Skeletal muscle satellite cell (primary cell): ENCODE results near the gene ZSCAN29.
"Not testable (repeated sequence)": the region's sequence is repeated elsewhere in the genome, so short reads cannot be mapped to it uniquely, and the experiment has no call there.

Experiments
- H3K27me3 ChIP-seq: 2 replicates; pipeline ENCODE4 v1.7.0; 2013; ENCODE audit warnings: low read length; ENCODE audit not compliant: control insufficient read depth, insufficient read depth
- H3K36me3 ChIP-seq: 2 replicates; pipeline ENCODE4 v1.7.0; 2013; ENCODE audit warnings: mild to moderate bottlenecking, control low read depth, low read length; ENCODE audit not compliant: insufficient read depth
- H3K4me1 ChIP-seq: 2 replicates; pipeline ENCODE4 v1.7.0; 2013; ENCODE audit warnings: low read length; ENCODE audit not compliant: control insufficient read depth, insufficient read depth
- H3K4me2 ChIP-seq: 2 replicates; pipeline ENCODE4 v1.7.0; 2013; ENCODE audit warnings: mild to moderate bottlenecking, low read length
- H3K4me3 ChIP-seq: 2 replicates; pipeline ENCODE4 v1.7.0; 2013; ENCODE audit warnings: low read length
- H3K9ac ChIP-seq: 2 replicates; pipeline ENCODE4 v1.7.0; 2013; ENCODE audit warnings: mild to moderate bottlenecking, low read depth, low read length, moderate library complexity
- H3K9me3 ChIP-seq: replicated peaks from 2 replicates; pipeline ENCODE4 v1.7.0; 2013; ENCODE audit warnings: mild to moderate bottlenecking, control low read depth, low read length

ZSCAN29 gene

DNA sequence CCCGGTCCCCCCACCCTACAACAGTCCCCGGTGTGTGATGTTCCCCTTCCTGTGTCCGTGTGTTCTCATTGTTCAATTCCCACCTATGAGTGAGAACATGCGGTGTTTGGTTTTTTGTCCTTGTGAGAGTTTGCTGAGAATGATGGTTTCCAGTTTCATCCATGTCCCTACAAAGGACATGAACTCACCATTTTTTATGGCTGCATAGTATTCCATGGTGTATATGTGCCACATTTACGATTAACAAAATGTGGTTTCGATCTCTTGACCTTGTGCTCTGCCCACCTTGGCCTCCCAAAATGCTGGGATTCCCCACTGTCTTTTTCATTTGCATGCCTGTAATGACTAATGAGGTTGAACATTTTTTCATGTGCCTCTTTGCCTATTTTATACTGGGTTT lies 22.7 kb upstream of the ZSCAN29 start:
- not testable (repeated sequence) for H3K9ac ChIP-seq, H3K4me3 ChIP-seq, H3K4me1 ChIP-seq, H3K9me3 ChIP-seq, H3K4me2 ChIP-seq, H3K27me3 ChIP-seq
- H3K36me3 ChIP-seq: peaks cover 17% of the 10 kb centered on the region

DNA sequence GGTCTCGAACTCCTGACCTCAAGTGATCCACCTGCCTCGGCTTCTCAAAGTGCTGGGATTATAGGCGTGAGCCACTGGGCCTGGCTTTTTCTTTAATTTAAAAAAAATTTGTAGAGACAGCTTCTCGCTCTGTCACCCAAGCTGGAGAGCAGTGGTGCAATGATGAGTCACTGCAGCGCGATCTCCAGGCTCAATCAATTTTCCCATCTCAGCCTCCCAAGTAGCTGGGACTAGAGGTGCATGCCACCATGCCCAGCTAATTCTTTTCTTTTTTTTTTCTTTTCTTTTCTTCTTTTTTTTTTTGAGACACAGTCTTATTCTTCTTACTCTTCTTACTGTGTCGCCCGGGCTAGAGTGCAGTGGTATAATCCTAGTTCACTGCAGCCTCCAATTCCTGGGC lies 19.9 kb upstream of the ZSCAN29 start:
- H3K4me1 ChIP-seq: no peaks in the 10 kb centered on the region
- H3K36me3 ChIP-seq: peaks cover 20% of the 10 kb centered on the region
- no peaks in the 10 kb centered on the region for H3K27me3 ChIP-seq
- H3K9ac ChIP-seq: no peak overlapping the region
- no peaks in the 10 kb centered on the region for H3K9me3 ChIP-seq
- H3K4me2 ChIP-seq: no peak overlapping the region
- H3K4me3 ChIP-seq: no peak overlapping the region

DNA sequence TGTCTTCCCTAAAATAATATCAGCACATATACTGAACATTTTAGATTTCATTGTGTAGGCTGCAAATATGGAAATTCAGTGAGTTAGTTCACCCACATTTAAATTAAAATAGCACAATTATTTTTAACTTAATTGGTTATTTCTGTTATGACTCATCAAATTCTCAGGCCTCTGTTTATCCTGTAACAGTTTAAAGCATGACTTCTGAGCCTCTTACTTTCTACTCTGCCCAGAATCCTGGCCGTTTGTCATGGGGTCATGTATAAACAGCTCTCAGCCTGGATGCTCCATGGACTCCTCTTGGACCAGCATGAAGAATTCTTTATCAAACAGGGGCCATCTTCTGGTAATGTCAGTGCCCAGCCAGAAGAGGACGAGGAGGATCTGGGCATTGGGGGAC lies 12.2 kb upstream of the ZSCAN29 start:
- Histone ChIP-seq H3K9me3 (no peaks in the 10 kb centered on the region), H3K4me1 (no peaks in the 10 kb centered on the region), H3K36me3 (peaks cover 38% of the 10 kb centered on the region), H3K4me2 (no peak overlapping the region), H3K9ac (no peak overlapping the region), H3K27me3 (no peaks in the 10 kb centered on the region), H3K4me3 (no peak overlapping the region)

GRCh38 chr15:43382310-43382709 lies 11.5 kb upstream of the ZSCAN29 start:
- Histone ChIP-seq H3K36me3 (peaks cover 37% of the 10 kb centered on the region), H3K4me1 (no peaks in the 10 kb centered on the region), H3K9ac (no peak overlapping the region), H3K9me3 (no peaks in the 10 kb centered on the region), H3K4me2 (no peak overlapping the region), H3K27me3 (no peaks in the 10 kb centered on the region), H3K4me3 (no peak overlapping the region)

- Histone ChIP-seq H3K36me3 (peaks cover 9% of the 10 kb centered on the region), H3K9ac (no peak overlapping the region), H3K4me3 (no peak overlapping the region), H3K4me2 (no peak overlapping the region), H3K9me3 (no peaks in the 10 kb centered on the region), H3K4me1 (no peaks in the 10 kb centered on the region), H3K27me3 (no peaks in the 10 kb centered on the region)
Observed at GRCh38 chr15:43378601-43379000, 7.8 kb upstream of the ZSCAN29 start.

- Histone ChIP-seq H3K36me3 (peaks cover 4% of the 10 kb centered on the region), H3K9ac (no peak overlapping the region), H3K9me3 (no peaks in the 10 kb centered on the region), H3K4me2 (no peak overlapping the region), H3K4me1 (peaks cover 12% of the 10 kb centered on the region), H3K27me3 (no peaks in the 10 kb centered on the region), H3K4me3 (no peak overlapping the region)
Observed at GRCh38 chr15:43376017-43376705, 5.3 kb upstream of the ZSCAN29 start.

GRCh38 chr15:43370310-43370974 lies 401 bp downstream of the ZSCAN29 start:
- peaks cover 28% of the 10 kb centered on the region for H3K36me3 ChIP-seq
- H3K9me3 ChIP-seq: no peaks in the 10 kb centered on the region
- peak overlapping the region; percentile 97 for H3K4me3 ChIP-seq
- H3K4me2 ChIP-seq: peak overlapping the region; percentile 100
- H3K4me1 ChIP-seq: peaks cover 27% of the 10 kb centered on the region
- H3K27me3 ChIP-seq: no peaks in the 10 kb centered on the region
- H3K9ac ChIP-seq: peak overlapping the region; percentile 91

DNA sequence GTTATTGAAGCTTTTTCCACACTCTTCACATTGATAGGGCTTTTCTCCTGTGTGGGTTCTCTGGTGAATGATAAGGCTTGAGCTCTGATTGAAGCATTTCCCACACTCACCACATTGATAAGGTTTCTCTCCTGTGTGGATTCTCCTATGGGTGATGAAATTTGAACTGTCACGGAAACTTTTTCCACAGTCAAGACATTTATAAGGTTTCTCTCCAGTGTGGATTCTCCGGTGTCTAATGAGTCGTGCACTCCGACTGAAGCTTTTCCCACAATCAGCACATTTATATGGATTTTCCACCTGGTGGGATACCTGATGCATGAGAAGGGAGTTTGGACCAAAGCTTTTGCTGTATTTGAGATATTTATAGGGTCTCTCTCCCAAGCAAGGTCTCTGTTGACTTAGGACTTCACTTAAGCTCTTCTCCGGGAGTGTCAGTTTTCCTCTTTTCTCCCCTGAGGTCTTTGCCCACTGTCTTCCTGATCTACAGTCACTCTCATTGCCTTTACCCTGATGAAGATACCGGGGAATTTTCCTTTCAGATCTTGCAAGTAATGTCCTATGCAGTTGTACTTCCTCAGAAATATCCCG lies 9.4 kb downstream of the ZSCAN29 start:
- Histone ChIP-seq H3K27me3 (no peaks in the 10 kb centered on the region), H3K4me3 (no peak overlapping the region), H3K4me2 (no peak overlapping the region), H3K9ac (no peak overlapping the region), H3K9me3 (peaks cover 30% of the 10 kb centered on the region), H3K36me3 (peaks cover 70% of the 10 kb centered on the region), H3K4me1 (no peaks in the 10 kb centered on the region)

DNA sequence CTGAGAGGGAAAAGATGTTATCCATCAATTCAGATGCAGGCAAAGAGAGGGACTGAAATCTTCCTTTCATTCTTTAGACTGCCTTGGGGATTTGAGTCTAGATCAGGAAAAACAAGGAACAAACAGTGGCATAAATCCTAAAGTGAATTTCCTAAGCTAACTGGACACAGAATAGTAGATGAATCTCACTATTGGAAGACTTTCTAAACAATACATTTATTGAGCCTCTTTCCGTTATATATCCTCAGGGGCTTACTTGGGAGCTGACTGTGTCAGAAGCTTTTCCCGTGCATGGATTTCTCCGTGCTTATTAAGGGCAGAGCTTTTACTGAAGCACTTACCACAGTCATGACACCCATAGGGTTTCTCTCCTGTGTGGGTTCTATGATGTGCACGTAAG lies 10.0 kb downstream of the ZSCAN29 start:
- no peaks in the 10 kb centered on the region for H3K27me3 ChIP-seq
- H3K9me3 ChIP-seq: peaks cover 30% of the 10 kb centered on the region
- peaks cover 64% of the 10 kb centered on the region for H3K36me3 ChIP-seq
- no peaks in the 10 kb centered on the region for H3K4me1 ChIP-seq
- H3K4me2 ChIP-seq: no peak overlapping the region
- no peak overlapping the region for H3K4me3 ChIP-seq
- H3K9ac ChIP-seq: no peak overlapping the region

GRCh38 chr15:43352693-43353382 lies 18.0 kb downstream of the ZSCAN29 start:
- Histone ChIP-seq H3K9ac (no peak overlapping the region), H3K4me2 (no peak overlapping the region), H3K27me3 (no peaks in the 10 kb centered on the region), H3K36me3 (peaks cover 19% of the 10 kb centered on the region), H3K4me3 (no peak overlapping the region), H3K9me3 (no peaks in the 10 kb centered on the region), H3K4me1 (no peaks in the 10 kb centered on the region)

DNA sequence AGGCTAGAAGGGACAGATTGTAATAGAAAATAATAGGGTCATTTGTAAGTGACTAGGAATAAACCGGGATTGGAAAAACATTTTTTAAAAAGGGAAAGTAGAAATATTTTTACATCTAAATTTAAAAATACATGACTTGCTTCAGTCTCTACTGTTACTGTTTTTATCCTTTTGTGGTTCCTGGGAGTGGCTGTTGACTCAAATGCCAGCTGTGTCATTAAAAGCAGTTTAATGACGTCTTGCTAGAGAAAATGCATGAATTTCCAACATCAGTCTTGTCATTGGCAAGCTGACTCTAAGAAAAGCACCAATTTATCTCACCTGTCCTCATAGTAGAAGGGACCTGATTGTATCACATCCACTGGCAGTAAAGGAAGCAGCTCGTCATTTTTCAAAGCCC lies 23.7 kb downstream of the ZSCAN29 start:
- Histone ChIP-seq H3K9me3 (no peaks in the 10 kb centered on the region), H3K36me3 (peaks cover 23% of the 10 kb centered on the region), H3K4me2 (no peak overlapping the region), H3K9ac (no peak overlapping the region), H3K27me3 (no peaks in the 10 kb centered on the region), H3K4me1 (no peaks in the 10 kb centered on the region), H3K4me3 (no peak overlapping the region)
